GM12891 (cell line): ENCODE measurements around the gene CCDC12.

Experiments
- DNase-seq: peaks from one replicate; pipeline ENCODE4 v3.0.0; 2011; ENCODE audit warnings: low spot score; ENCODE audit not compliant: insufficient read length
- FAIRE-seq: peaks from 2 replicates; lab custom pipeline; 2011; peaks lifted over from hg19 to GRCh38; lab: Jason Lieb, UNC
- PAX5 ChIP-seq: IDR thresholded peaks from 2 replicates; pipeline ENCODE4 v1.6.1; 2011; ENCODE audit warnings: low read length, moderate library complexity, mild to moderate bottlenecking; ENCODE audit not compliant: insufficient read depth, severe bottlenecking
- POLR2A ChIP-seq: IDR thresholded peaks from 2 replicates; pipeline ENCODE4 v1.6.1; 2011; ENCODE audit warnings: low read depth, low read length, control low read depth
- POLR2AphosphoS5 ChIP-seq: IDR thresholded peaks from 2 replicates; pipeline ENCODE4 v1.6.1; 2011; ENCODE audit warnings: low read depth, low read length, control low read depth
- POU2F2 ChIP-seq: IDR thresholded peaks from 2 replicates; pipeline ENCODE4 v1.6.1; 2011; ENCODE audit warnings: low read depth, mild to moderate bottlenecking, control low read depth, low read length, moderate library complexity
- SPI1 ChIP-seq: IDR thresholded peaks from 2 replicates; pipeline ENCODE4 v1.6.1; 2011; ENCODE audit warnings: low read depth, low read length, control low read depth
- TAF1 ChIP-seq: IDR thresholded peaks from 2 replicates; pipeline ENCODE4 v1.6.1; 2011; ENCODE audit warnings: low read depth, low read length, control low read depth

The CCDC12 gene

DNA sequence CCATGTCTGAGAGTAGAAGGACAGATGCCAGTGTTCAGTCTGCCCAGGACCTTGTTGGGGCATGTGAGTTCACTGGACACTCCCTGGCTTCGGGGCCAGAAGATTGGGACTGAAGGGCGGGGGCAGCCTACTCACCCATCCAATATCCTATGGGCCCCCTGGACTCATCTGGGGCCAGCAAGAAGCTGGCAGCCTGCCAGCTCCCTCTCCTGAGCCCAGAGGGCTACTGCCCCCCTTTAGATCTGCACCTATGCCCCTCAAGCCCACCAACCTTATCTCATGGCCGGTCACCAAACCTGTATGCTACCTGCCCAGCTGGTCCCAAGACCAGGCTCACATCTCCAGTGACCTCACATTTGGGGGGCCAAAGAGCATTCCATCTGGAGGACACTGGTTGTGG, 90.9 kb downstream of the CCDC12 start:
- FAIRE-seq (no peak), DNase-seq (no peak)
- TF ChIP-seq TAF1 (no peak), PAX5 (no peak), POU2F2 (no peak), POLR2A (no peak), SPI1 (no peak), POLR2AphosphoS5 (no peak)

DNA sequence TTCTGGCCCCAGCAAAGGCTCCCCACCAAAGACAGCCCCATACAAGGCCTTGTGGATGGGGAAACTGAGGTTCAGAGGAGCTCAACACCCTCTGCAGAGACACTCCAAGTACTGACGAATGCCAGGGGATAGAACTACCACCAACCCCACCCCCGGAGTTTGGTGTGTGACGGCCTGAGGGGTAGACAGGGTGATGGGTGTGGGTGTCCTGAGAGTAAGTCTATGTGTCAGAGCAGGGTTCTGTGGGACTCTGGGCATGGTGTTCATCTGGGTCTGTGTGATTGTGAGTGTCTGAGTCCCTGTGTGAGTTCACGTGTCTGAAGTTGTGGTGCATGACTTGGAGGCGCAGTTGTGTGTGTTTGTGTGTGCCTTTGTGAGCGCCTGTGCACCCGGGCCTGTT, 91.6 kb downstream of the CCDC12 start:
- TF ChIP-seq TAF1 (no peak), POLR2AphosphoS5 (no peak), POU2F2 (no peak), SPI1 (no peak), POLR2A (no peak), PAX5 (no peak)
- FAIRE-seq (no peak), DNase-seq (no peak)

DNA sequence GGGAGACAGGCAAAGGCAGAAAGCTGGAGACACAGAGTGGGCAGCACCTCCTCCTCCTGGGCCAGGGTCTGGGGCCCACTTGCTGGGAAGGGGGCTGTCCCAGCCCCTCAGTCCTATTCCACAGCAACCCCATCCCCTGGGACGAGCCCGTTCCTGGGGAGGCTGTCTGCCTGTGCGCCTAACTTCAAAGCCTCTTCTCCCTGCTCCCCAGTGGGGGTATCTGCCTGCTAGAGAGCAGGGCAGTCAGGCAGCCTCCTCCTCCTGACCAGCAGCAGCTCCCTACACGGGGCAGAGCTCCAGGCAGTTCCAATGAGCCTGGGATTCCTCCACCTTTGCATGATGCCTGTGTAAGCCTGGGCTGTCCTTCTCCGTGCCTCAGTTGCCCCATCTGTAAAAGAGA, 92.1 kb downstream of the CCDC12 start:
- TF ChIP-seq PAX5 = no peak
- no peak for TF ChIP-seq POLR2AphosphoS5
- TF ChIP-seq POU2F2 = no peak
- TF ChIP-seq POLR2A = no peak
- no peak for TF ChIP-seq TAF1
- TF ChIP-seq SPI1 = no peak
- FAIRE-seq (no peak), DNase-seq (no peak)

DNA sequence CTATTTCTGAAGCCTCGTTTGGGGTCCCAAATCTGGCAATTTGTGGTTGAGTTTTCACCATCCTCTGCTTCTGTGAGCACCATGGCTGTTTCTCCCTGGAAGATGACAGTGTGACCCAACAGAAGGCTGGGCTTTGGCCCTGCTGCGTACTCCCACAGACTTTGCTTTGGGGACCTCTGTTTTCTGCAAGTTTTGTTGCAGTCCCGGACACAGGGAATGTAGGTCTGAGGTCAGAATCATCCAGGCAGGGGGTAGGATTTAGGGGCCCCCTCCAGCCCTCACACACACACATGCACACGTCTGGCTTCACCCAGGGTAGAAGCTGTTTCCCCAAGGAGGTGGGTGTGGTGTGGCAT, 92.7 kb downstream of the CCDC12 start:
- TF ChIP-seq POLR2AphosphoS5 = no peak
- TF ChIP-seq POLR2A = no peak
- FAIRE-seq = no peak

DNA sequence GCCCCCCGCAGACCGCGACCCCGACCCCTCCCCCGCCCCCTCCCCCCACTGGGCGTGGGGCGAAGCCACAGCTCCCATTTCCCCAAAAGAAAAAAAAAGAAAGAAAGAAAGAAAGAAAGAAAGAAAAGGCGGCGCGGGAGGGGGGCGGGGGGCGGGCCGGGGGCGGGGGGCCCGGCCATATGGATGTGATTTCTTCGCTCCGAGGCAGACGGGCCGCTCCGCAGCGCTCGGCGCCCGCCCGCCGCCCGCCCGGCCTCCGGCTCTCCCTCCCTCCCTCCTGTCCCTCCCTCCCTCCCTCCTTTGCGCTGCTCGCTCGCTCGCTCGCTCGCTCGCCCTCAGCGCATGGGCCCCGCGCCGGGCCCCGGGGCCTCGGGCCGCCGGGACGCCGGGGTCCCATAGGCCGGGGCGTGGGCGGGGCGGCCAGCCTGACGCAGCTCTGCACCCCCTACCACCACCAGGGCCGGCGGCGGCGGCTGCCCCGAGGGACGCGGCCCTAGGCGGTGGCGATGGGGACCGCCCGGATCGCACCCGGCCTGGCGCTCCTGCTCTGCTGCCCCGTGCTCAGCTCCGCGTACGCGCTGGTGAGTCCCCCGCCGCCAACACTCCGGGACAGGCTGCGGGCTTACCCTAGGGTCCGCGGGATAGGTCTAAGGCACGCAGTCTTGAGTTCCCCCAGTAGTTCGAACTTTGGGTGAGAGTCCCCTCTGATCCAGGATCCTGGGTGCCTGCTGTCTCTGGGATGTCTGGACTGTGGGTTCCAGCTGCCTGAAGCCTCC, 93.3 kb downstream of the CCDC12 start:
- FAIRE-seq (no peak), DNase-seq (peak; percentile 63)
- no peak for TF ChIP-seq SPI1
- TF ChIP-seq POU2F2 = no peak
- no peak for TF ChIP-seq POLR2AphosphoS5
- TF ChIP-seq POLR2A = no peak
- TF ChIP-seq PAX5 = no peak
- TF ChIP-seq TAF1 = no peak

More for the DNA sequence above, 92.7 kb downstream of the CCDC12 start:
- no peak for DNase-seq

DNA sequence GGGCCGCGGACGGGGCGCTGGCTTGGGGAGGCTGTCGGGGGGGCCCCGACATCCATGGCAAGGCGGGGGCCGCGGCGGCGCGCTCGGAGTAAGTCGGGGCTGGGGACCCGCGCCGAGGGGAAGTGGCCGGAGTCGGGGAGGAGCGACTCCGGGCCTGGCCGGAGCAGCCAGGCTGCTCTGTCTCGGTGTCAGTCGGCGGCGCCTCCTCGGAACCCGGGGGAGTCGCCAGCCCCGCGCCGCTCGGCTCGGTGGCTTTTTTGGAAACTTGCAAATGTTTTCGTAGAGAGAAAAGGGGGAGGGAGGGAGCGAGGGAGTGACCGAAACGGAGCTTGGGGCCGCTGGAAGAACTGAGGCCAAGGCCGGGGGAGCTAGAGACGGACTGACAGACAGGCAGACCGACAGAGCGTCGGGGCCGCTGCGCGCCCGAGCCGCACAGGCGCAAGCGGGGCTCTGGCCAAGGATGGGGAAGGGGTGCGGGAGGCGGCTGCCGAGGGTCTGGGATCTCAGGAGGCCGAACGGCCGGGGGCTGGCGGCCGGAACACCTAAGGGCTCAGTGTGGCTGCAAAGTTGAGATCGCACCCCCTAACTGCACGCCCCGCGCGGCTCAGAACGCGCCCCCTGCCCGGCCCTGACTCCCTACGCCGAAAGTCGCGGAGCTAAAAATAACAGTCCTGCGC, 94.0 kb downstream of the CCDC12 start:
- peak; percentile 56 for DNase-seq
- TF ChIP-seq POLR2AphosphoS5 (no peak), POU2F2 (no peak), SPI1 (no peak), PAX5 (no peak), TAF1 (no peak), POLR2A (no peak)
- peak; percentile 40 for FAIRE-seq

DNA sequence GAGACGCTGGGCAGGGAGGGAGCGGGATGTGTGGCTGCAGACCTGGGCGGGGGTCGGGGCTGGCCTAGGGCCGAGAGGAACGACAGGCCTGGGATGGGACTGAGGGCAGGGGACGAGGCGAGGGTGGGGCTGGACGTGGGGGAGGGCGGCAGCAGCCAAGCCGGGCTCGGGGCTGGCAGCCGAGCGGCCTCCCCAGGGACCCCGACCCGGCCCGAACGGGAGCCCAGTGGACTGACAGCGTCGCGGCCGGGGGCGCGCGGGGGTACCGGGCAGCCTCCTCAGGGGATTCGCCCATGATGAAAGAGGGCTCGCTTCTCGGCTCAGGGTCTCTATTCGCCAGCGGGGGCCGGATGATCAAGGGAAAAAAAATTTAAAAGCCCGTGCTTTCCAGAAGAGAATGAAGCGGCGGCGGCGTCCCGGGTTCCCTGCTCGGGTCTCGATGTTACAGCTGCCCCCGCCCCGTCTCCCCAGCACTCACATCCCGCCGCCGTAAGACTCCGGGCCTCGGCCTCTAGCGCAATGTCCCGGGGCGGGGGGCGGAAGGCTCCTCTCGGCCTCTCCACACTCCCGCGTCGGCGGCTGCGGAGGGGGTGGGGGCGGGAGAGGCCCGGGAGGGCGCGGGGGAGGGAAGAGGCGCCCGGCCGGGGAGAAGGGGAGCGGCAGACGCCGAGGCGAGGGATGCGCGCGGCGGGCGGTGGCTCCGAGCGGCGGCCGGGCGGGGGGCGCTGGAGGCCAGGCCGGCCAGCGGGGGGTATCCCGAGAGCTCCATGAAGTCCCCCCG, 94.8 kb downstream of the CCDC12 start:
- no peak for TF ChIP-seq SPI1
- TF ChIP-seq POU2F2 = no peak
- TF ChIP-seq POLR2A = no peak
- no peak for TF ChIP-seq TAF1
- TF ChIP-seq PAX5 = no peak
- TF ChIP-seq POLR2AphosphoS5 = no peak
- no peak for FAIRE-seq
- no peak for DNase-seq

DNA sequence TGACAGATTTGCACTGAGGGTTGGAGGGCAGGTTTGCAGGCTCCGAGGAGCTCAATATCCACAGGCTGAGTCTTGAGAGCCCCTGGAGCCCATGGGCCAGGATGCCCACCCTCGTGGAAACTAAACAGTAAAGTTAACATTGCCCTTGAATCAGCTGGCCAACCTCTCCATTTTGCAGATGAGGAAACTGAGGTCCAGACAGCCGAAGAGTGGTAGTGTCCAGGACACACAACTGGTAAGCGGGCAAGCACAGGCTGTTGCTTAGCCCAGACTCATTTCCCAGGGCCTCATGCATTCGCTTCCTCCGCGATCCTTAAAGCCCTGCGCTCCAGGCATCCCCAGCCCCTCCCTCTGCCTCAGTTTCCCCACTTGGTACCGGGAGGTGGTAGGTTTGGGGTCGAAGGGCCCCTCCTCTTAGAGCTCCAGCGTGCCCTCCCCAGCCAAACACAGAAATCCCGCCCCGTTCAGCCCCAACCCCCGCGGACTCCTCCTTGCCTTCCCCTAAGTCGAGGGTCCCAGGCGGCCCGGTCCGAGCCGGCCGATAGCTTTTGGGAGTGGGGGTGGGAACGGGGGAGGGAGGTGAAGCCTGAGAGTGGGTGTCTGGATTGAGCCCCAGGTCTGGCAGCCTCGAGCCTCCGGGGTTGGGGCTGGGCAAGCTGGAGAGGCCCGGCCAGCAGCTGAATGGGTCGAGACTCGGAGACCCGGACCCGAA, 95.5 kb downstream of the CCDC12 start:
- no peak for TF ChIP-seq POLR2A
- TF ChIP-seq POU2F2 = no peak
- no peak for TF ChIP-seq PAX5
- no peak for TF ChIP-seq TAF1
- FAIRE-seq (no peak), DNase-seq (no peak)

DNA sequence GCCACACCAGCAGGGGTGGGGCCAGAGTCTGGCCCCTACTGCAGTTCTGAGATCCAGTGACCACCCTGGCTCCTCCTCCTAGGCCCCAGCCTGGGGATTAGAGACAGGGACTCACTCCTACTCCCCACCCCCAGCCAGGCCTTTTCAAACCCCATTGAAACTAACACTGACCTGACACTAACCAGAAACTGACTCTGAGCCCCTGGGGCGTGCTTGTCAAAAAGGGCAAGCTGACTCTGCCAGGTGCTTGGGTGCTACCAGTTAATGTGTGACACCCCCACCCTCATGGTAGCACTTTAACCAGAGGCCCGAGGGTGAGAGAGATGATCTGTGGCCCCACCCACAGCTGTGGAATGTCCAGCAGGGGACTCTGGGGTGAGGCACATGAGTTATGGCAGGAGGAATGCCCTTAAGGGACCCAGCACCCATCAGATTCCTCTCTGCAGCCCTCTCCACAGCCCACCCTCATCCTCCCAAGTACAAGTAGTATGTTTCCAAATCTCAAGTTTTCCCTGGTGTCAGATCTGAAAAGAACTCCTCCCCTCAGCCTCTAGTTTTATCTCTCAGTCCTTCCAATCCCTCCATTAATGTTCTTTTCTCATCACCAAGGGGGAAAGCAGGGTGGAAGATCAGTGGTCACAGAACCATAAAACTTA, 97.6 kb downstream of the CCDC12 start:
- TF ChIP-seq POLR2A (no peak), PAX5 (no peak), POLR2AphosphoS5 (no peak)
- FAIRE-seq (no peak), DNase-seq (no peak)
